ENCODE measurements around the gene RALGDS.
"Not testable (repeated sequence)": the region's sequence is repeated elsewhere in the genome, so short reads cannot be mapped to it uniquely, and the experiment has no call there.

Gene RALGDS

GRCh38 chr9:133083688-133084087 lies 37.4 kb downstream of the RALGDS start:
- DNase-seq: not testable (repeated sequence)

GRCh38 chr9:133081957-133082644 lies 38.9 kb downstream of the RALGDS start:
- not testable (repeated sequence) for DNase-seq

DNA sequence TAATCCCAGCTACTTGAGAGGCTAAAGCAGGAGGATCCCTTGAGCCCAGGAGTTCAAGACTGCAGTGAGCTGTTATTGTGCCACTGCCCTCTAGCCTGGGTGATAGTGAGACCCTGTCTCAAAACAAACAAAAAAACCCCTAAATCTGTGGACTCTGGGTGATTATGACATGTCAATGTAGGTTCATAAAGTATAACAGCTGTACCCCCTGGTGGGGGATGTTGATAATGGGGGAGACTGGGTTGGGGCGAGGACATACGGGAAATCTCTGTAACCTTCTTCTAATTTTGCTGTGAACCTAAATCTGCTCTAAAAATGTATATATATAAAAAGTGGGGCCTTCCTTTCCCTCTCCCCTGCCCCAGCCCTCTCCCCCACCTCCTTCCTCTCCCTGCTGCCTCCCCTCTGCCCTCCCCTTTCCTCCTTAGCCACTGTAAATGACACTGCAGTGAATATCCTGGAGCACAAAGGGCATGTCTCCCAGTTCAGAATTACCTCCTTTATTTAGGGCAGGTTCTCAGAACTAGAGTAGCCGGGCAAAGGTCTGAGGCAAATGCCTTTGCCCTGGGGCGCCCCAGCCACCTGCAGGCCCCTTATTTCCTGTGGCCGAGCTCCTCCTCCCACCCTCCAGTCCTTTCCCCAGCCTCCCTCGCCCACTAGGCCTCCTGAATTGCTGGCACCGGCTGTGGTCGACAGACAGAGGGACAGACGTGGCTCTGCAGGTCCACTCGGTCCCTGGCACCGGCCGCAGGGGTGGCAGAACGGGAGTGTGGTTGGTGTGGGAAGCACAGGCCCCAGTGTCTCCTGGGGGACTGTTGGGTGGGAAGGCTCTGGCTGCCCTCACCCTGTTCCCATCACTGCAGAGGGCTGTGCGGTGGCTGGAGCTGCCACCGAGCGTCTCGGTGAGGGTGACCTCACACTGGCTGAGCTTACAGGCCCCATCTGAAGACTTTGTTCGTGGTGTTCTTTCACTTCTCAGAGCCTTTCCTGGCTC lies 40.0 kb downstream of the RALGDS start:
- DNase-seq: not testable (repeated sequence)

DNA sequence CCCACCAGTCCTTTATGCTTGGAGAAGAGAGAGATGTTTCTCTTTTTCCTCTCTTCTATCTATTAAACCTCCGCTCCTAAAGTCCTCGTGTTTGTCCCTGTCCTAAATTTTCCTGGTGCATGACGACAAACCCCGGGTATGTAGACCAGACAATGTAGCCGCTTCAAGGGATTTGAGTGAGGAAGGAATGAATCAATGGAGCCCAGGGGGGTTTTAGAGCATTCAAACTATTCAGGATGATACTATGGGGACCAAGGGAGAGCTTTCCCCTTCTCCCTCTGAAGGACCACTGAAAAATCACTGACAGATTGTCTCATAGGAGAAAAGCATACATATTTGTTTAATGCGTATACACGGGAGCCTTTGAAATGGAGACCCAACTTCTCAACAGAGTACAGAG lies 40.9 kb downstream of the RALGDS start:
- DNase-seq: no peak

DNA sequence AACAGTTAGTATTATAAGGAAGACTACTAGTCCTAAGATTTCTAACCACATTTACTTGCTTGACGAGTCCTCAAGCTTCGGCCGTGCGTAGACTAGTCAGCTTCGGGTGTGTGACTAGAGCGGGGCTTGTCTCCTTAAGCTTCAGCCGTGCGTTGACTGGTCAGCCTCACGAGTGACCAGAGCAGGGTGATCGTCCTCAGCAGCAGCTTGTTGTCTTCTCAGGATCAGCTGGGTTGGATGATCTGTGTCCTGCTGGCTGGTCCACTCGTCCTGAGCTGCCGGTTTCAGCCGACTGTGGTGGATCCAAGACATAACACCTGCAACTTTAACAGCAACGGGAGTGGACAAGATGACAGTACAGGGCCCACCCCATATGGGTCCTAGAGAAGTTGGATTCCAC lies 42.6 kb downstream of the RALGDS start:
- no peak for DNase-seq

GRCh38 chr9:133076691-133077090 lies 44.3 kb downstream of the RALGDS start:
- no peak for DNase-seq

DNA sequence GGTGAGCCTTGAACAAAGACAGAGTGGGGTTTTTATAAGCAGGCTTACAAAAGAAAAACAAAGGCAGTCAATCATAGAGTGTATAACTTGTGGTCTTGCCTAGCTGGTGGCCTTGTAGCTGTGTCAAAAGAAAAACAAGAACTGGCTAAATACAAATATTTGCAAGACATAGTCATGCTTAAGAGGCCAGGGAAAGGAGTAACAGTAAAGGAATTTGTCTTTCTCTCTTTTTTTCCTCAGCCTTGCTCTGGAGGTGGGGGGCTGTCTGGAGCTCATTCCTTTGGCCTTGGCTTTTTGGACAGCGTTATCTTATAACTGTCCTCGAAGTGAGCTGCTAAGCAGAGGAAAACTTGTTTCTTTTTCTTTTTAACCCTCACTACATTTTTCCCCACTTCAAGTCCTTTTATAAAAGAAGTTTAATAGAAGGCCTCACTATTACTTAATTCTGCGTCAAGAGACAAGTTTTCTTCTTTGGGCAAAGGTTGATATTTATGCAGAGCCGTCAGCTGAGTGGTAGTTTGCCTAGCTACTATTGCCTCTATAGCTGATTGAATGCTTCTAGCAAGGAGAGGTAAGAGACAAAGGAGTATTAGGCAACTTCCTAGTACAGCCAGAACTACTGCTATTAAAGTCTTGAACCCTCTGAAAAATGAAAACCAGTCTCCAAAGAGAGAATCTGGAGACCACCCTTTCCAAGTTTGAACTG lies 45.0 kb downstream of the RALGDS start:
- DNase-seq: no peak

DNA sequence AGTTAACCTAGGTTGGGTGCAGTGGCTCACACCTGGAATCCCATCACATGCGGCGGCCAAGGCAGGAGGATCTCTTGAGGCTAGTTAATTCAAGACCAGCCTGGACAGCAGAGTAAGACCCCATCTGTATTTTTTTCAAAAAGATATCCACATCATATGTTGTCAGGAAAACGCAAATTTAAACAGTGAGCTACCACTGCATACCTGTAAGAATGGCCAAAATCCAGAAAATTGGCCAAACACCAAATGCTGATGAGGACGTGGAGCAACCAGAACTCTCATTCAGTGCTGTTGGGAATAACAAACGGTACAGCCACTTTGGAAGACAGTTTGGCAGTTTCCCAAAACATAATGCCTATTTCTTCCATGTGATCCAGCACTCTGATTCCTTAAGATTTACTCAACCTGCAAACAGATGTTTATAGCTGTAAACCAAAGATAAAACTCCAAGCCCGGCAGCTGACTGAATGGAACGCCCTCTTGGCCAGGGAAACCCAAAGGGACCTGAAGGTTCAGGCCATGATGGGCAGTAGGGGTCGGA lies 46.9 kb downstream of the RALGDS start:
- DNase-seq: no peak

- DNase-seq: no peak
Measured at GRCh38 chr9:133073086-133074014, 47.7 kb downstream of the RALGDS start.

GRCh38 chr9:133072210-133072609 lies 48.8 kb downstream of the RALGDS start:
- not testable (repeated sequence) for DNase-seq

- no peak for DNase-seq
Measured at GRCh38 chr9:133071484-133072150, 49.4 kb downstream of the RALGDS start.

DNA sequence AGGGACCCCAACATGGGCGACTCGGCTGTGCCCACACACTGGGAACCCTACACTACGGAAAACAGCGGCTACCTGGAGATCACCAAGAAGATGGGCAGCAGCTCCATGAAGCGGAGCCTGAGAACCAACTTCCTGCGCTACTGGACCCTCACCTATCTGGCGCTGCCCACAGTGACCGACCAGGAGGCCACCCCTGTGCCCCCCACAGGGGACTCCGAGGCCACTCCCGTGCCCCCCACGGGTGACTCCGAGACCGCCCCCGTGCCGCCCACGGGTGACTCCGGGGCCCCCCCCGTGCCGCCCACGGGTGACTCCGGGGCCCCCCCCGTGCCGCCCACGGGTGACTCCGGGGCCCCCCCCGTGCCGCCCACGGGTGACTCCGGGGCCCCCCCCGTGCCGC lies 50.1 kb downstream of the RALGDS start:
- DNase-seq: not testable (repeated sequence)

DNA sequence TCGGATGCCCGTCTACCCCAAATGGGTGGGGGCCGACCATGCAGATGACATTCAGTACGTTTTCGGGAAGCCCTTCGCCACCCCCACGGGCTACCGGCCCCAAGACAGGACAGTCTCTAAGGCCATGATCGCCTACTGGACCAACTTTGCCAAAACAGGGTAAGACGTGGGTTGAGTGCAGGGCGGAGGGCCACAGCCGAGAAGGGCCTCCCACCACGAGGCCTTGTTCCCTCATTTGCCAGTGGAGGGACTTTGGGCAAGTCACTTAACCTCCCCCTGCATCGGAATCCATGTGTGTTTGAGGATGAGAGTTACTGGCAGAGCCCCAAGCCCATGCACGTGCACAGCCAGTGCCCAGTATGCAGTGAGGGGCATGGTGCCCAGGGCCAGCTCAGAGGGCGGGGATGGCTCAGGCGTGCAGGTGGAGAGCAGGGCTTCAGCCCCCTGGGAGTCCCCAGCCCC lies 50.5 kb downstream of the RALGDS start:
- not testable (repeated sequence) for DNase-seq

- DNase-seq: not testable (repeated sequence)
Measured at GRCh38 chr9:133068431-133068830, 52.6 kb downstream of the RALGDS start.

DNA sequence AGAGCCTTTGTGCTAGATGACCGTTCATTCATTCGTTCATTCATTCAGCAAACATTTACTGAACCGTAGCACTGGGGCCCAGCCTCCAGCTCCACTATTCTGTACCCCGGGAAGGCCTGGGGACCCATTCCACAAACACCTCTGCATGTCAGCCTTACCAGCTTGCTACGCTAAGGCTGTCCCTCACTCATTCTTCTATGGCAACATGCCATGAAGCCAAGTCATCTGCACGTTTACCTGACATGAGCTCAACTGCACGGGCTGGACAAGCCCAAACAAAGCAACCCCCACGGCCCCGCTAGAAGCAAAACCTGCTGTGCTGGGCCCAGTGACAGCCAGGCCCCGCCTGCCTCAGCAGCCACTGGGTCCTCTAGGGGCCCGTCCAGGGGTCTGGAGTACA lies 53.2 kb downstream of the RALGDS start:
- DNase-seq: no peak

DNA sequence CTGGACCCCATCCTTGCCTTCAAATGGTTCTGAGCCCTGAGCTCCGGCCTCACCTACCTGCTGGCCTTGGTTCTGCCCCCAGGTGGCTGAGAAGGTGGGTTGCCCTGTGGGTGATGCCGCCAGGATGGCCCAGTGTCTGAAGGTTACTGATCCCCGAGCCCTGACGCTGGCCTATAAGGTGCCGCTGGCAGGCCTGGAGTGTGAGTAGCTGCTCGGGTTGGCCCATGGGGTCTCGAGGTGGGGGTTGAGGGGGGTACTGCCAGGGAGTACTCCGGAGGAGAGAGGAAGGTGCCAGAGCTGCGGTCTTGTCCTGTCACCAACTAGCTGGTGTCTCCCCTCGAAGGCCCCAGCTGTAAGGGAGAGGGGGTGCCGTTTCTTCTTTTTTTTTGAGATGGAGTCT lies 54.0 kb downstream of the RALGDS start:
- no peak for DNase-seq

- no peak for DNase-seq
Measured at GRCh38 chr9:133066181-133066983, 54.7 kb downstream of the RALGDS start.

GRCh38 chr9:133065070-133065388 lies 56.0 kb downstream of the RALGDS start:
- no peak for DNase-seq

DNA sequence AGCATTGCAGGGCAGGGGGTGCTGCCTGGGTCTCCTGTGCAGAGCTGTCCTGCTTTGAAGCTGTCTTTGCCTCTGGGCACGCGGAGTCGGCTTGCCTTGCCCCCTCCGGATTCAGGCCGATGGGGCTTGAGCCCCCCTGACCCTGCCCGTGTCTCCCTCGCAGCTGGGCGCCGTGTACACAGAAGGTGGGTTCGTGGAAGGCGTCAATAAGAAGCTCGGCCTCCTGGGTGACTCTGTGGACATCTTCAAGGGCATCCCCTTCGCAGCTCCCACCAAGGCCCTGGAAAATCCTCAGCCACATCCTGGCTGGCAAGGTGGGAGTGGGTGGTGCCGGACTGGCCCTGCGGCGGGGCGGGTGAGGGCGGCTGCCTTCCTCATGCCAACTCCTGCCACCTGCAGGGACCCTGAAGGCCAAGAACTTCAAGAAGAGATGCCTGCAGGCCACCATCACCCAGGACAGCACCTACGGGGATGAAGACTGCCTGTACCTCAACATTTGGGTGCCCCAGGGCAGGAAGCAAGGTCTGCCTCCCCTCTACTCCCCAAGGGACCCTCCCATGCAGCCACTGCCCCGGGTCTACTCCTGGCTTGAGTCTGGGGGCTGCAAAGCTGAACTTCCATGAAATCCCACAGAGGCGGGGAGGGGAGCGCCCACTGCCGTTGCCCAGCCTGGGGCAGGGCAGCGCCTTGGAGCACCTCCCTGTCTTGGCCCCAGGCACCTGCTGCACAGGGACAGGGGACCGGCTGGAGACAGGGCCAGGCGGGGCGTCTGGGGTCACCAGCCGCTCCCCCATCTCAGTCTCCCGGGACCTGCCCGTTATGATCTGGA lies 56.6 kb downstream of the RALGDS start:
- DNase-seq: no peak

All from hematopoietic multipotent progenitor cell treated with erythropoietin and hydrocortisone succinate and interleukin-3 and kit ligand, for 8 days (in vitro differentiated cells).